K562 (cell line): ENCODE measurements around the gene PARK7.

Source experiments
- EGR1 ChIP-seq: fragments of 450-650 bp; conservative IDR thresholded peaks from 2 replicates; pipeline ENCODE4 v1.6.1; 2017; ENCODE audit warnings: mild to moderate bottlenecking
- FOS ChIP-seq: IDR thresholded peaks from 3 replicates; pipeline ENCODE4 v1.6.1; 2011; ENCODE audit not compliant: insufficient read length; ENCODE audit errors: extremely low read depth
- GATAD2B ChIP-seq: fragments of 450-650 bp; IDR thresholded peaks from 2 replicates; pipeline ENCODE4 v1.6.1; 2017; ENCODE audit warnings: mild to moderate bottlenecking, borderline replicate concordance
- ILK ChIP-seq: fragments of 450-650 bp; IDR thresholded peaks from 2 replicates; pipeline ENCODE4 v1.6.1; 2016; ENCODE audit warnings: missing genetic modification characterization, low read depth, mild to moderate bottlenecking, missing compliant biosample characterization, moderate library complexity, borderline replicate concordance
- MTF1 ChIP-seq: fragments of 250-450 bp; sonication (Bioruptor Pico); IDR thresholded peaks from 2 replicates; pipeline ENCODE4 v1.9.0; 2021; ENCODE audit warnings: moderate library complexity, mild to moderate bottlenecking, inconsistent platforms, borderline replicate concordance
- RAD21 ChIP-seq, 2 experiments: fragments of 250-450 bp in 1 of 2; fragments of 450-650 bp in 1 of 2; sonication (Bioruptor Pico) in 1 of 2; formaldehyde crosslinking in 1 of 2; IDR thresholded peaks in 1 of 2; conservative IDR thresholded peaks in 1 of 2; 2 replicates each; pipeline versions ENCODE4 v1.4.0 to v1.8.0; 2020 to 2022; ENCODE audit warnings: mild to moderate bottlenecking in 2 of 2, moderate library complexity in 1 of 2
- TAF1 ChIP-seq: IDR thresholded peaks from 2 replicates; pipeline ENCODE4 v1.6.1; 2011; ENCODE audit warnings: mild to moderate bottlenecking, low read length, moderate library complexity; ENCODE audit not compliant: insufficient read depth, control insufficient read depth, severe bottlenecking; ENCODE audit errors: extremely low read depth
- ZNF584 ChIP-seq: fragments of 200-800 bp; sonication (Bioruptor generic); IDR thresholded peaks from 2 replicates; pipeline ENCODE4 v1.6.1; 2016; ENCODE audit warnings: low read depth, mild to moderate bottlenecking, missing genetic modification characterization, missing compliant biosample characterization
- TF ChIP-seq, protein P1 (sequence below): sonication (generic); formaldehyde crosslinking; IDR thresholded peaks from 2 replicates; pipeline ENCODE4 v1.9.0; 2022; ENCODE audit warnings: mild to moderate bottlenecking, missing genetic modification reagents
- TF ChIP-seq, protein P2 (sequence below): fragments of 450-650 bp; IDR thresholded peaks from 2 replicates; pipeline ENCODE4 v1.6.1; 2017; ENCODE audit warnings: mild to moderate bottlenecking, moderate library complexity

DNA sequence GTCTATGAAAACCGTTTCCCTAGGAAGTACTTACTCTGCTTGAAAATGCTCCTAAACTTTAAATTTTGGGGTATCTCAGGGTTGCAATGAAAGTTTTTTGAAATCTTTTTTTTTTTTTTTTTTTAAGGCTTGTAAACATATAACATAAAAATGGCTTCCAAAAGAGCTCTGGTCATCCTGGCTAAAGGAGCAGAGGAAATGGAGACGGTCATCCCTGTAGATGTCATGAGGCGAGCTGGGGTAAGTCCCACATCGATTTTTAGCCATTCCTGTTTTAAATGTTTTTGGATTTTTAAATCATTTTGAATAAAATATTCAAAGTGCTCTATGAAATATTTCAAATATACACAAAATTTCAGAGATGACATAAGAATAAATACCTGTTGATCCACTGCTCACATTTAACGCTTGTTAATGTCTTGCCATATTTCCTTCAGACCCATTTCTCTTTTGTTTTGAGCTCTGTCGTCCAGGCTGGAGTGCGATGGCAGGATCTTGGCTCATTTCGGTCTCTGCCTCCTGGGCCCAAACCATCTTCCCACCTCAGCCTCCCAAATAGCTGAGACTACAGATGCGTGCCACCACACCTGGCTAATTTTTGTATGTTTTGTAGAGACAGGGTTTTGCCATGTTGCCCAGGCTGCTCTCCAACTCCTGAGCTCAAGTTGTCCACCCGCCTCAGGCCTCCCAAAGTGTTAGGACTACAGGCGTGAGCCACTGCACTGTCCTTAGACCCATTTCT is 1.3 kb downstream of the PARK7 start:
- TF ChIP-seq ILK, result no peak
- no peak for TF ChIP-seq EGR1
- TF ChIP-seq, protein P1, sequence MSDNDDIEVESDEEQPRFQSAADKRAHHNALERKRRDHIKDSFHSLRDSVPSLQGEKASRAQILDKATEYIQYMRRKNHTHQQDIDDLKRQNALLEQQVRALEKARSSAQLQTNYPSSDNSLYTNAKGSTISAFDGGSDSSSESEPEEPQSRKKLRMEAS (CRISPR knock-in tag), result no peak
- no peak for TF ChIP-seq RAD21 (CRISPR knock-in tag; conservative IDR thresholded peaks at IDR 0.05 in 1 of 2, IDR thresholded peaks at IDR 0.05 in 1 of 2)
- TF ChIP-seq, protein P2, sequence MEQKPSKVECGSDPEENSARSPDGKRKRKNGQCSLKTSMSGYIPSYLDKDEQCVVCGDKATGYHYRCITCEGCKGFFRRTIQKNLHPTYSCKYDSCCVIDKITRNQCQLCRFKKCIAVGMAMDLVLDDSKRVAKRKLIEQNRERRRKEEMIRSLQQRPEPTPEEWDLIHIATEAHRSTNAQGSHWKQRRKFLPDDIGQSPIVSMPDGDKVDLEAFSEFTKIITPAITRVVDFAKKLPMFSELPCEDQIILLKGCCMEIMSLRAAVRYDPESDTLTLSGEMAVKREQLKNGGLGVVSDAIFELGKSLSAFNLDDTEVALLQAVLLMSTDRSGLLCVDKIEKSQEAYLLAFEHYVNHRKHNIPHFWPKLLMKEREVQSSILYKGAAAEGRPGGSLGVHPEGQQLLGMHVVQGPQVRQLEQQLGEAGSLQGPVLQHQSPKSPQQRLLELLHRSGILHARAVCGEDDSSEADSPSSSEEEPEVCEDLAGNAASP, result no peak
- no peak for TF ChIP-seq FOS
- no peak for TF ChIP-seq ZNF584 (CRISPR knock-in tag)
- TF ChIP-seq TAF1, result no peak
- no peak for TF ChIP-seq GATAD2B
- no peak for TF ChIP-seq MTF1 (CRISPR knock-in tag)
